Dedifferentiated amniotic fluid mesenchymal stem cell (primary cell): ENCODE data around the gene CLK4.

Experiments
- DNase-seq: peaks from one replicate; pipeline ENCODE4 v3.0.0-alpha.2; 2016; ENCODE audit errors: extremely low spot score

The CLK4 gene

DNA sequence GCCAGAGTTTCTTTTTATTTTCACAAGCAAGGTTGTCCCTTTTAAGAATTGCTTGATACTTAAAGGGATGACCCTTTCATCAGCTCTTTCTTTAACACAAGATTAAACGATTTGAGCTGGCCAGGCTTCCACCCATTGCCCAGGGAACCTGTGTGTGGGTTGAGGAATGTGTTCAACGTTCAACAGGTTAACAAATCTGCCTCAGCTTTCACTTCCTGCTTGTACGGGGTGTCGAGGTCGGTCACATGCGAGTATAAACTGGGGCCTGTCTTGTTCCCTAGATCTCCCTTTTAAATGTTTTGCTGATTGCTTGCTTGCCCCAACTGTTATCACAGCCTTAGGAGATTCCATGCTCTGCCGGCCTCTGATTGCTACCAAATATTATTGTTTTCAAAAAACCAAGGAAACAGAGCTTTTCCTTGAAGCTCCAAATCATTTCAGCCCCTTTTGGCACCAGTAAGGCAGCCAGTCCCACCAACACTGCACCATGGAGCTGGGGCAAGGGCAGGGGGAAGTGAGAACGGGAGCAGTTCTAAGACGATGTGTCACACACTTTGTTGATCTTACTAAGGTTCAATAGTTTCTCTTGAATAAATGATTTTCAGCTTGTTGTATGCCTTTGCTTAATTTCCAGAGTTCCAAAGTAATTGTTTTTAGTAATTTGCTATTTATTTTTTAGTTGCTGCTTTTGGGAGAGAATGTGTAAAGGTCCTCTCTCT is 10.7 kb upstream of the CLK4 start:
- no peak for DNase-seq

DNA sequence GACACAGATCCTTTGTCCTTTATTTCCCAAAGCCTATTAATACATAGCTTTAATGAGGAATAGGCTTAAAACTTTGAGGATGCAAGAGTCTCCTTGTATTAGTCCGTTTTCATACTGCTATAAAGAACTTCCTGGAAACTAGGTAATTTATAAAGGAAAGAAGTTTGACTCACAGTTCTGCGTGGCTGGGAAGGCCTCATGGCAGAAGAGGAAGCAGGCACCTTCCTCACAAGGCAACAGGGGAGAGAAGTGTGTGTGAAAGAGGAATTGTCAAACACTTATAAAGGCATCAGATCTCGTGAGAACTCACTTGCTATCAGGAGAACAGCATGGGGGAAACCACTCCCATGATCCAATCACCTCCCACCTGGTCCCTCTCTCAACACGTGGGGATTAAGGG is 5.4 kb upstream of the CLK4 start:
- DNase-seq = no peak

DNA sequence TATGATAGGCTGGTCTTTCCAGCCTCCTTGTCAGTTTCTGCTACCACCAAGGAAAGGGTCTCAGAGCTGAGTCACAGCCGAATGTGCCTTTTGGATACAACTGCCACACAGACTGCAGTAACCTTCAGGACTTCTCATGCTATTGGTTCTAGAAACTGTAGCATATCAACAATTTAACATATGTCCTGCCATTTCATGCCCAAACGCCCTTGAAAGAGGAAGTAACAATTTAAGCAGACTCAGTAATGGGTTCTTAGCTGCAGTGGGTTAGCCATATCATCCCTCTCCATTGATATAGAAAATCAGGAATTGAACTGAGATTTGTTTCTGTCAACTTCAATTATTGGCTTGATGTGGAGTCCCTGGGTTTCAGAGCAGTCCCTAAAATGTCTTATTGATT is 4.1 kb upstream of the CLK4 start:
- DNase-seq = no peak

DNA sequence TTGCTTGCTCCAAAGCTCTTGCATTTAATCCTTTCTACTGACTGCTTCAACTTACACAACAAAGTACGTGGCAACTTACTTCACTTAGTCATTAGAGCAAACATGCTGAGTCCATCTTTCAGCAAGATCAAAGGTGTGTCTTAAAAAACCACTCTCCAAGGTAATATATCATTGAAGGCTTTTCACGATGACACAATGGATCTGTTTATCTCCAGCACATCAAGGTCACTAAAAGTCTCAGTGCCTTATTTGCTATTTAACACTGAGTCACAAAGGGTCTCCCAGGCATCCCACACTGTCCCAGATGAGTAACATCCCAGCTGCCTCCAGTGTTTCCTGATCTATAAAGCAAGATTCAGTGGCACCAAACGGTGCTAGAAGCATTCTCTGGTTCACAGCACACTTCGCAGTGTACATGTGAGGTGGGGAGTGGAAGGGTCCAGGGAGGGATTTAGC is 3.7 kb upstream of the CLK4 start:
- DNase-seq = no peak

DNA sequence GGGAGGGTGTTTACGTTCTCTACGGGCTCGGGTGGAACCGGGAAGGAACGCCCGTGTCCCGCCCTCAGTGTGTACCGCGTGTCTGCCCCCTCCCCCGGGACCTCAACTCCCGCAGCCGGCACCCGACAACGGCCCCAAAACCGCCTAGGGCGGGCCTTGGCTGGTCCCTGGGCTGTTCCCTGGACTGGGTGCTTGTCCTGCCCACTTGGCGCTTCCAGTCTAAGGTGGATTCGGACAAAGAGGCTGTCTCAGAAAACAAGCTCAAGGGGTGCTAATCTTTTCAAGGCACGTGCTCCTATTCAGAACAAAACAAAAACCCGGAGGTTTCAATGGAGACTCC is 379 bp upstream of the CLK4 start:
- DNase-seq = no peak

DNA sequence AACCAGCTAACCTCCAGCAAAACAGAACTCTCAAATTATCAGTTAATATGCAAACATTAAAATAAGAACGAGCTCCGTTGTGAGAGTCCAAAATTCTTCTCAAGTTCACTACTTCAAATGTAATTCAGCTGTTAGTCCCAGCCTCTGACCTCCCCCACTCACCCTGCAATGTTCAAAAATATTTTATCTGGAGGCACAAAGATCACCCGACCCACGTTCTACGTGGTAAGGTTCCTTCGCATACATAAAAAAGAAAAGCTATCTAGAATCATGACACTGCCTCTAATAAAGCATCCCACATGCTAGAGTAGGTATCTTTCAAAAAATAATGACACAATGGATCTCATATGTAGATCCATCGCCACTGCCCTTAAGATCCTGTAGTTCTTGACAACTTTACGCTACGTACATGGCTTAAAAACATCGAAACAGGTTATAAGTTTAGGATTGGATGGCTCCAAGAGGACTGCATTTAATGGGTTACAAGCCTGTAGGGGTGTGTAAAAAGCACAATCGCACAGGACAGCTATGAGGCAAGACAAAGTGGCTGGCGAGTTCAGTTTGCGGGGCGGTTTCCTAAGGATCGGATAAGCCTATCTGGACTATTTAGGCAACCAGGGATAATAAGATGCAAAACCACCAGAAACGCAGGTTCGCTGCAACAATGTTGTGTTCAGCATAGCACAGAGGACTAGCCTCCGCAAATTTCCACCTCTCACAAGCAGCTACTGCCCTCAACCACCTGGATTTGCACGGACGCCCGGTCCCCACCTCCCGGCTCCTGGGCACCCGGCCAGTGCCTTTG is 969 bp downstream of the CLK4 start:
- DNase-seq = no peak

DNA sequence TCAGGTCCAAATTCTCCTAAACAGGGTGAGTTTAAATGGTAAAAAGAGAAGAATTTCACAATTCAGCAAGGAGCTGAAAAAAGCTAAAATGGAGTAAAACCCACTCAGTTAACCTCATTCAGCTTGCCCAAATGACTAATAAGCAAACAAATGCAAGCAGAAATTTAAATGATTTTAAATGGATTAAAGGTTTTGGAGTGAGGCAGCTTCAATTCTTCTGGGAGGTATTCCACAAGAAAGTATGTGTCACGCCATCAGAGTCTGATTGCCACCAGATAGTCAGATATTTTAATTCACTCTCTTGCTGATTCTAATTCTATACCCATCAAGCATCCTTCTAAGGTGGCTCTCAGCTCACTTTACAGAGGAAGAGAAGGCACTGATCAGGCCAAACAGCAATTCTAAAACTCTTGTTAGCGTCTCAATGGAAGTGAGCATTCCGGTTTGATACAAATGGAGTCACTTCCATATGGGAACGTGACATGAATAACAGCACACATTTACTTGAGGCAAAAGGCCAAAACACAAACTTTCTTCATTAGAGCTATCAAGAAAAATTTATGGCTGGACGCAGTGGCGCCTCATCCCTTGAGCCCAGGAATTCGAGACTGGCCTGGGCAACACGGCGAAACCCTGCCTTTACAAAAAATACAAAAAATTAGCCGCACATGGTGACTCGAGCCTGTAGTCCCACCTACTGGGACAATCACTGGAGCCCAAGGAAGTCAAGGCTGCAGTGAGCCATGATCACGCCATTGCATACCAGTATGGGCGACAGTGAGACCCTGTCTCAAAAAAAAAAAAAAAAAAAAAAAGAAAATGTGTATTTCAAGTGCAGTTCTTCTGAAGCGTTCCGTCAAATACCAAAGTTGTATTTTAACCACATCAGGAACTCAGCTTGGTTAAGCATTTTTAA is 2.0 kb downstream of the CLK4 start:
- DNase-seq = no peak

DNA sequence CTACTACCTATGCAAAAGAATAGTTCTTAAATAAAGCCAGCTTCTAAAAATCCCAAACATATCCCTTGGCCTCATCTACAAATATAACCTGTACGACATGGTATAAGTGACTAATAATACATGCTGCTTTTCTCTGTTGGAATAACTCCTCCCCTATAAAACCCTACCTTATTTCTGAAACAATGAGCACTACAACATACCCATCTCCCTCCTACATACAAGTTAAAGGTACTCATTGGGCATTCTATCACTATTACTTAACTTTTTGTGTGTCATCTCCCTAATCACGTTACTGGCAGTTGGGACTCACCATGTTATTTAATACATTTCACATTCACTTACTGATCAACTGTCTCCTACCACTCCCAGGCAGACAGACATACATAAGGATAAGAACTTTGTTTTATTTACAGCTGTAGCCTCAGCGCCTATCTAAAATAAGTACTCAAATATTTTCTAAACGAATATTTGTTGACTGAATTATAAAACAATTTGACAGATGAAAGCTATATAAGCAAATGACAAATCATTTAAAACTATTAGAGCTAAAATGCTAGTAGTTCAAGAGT is 4.1 kb downstream of the CLK4 start:
- DNase-seq = no peak

DNA sequence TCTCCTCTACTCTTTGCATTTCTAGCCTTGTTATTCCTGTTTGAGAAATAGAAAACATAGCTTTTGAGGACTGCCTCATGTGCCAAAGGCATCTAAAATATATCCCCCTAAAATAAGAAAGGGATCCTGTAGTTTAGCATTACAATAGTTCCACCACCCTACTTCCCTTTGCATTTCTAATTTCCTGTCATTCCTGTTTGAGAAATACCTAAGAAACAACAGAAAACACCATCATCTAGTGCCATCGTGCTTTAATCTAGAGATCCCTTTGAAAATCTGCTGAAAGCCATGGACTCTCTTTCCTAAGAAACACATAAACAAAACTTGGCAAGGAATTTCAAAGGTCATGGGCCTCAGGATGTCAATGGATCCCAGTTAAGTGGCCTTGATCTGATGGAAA is 7.5 kb downstream of the CLK4 start:
- no peak for DNase-seq

DNA sequence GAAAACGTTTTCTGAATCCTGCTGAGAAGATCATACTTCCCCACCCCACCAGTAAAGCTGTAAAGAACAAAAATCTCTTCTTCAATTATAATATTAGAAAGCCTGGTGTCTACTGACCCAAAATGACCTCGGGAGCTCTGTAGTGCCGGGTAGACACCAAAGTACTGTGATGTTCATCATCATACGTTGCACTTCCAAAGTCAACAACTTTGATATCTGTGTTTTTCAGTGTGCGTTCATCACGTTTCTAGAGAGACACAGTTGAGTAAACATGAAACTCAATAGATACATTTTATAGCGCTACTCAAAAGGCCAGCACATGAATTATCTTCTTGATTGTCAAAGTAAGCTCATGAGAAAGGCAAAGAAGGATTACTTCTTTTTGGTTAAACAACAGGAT is 14.6 kb downstream of the CLK4 start:
- DNase-seq = no peak

DNA sequence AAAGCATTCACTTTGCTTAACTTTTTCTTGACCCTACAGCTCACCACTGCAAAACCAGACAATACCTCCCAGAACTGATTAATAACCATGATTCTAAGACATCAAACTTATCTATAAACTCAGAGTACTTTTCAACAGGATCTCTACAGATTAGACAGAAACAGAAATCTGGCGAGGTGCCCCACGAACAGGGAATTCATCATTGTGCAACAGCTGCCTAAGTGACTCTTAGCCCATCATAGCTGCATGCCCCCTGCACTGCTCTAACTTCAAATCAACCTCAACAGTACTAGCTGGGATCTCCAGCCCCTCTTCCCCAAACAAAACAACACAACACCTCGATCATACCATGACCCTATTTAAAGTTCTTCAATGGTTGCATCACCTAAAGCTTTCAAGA is 20.6 kb downstream of the CLK4 start:
- DNase-seq = no peak

DNA sequence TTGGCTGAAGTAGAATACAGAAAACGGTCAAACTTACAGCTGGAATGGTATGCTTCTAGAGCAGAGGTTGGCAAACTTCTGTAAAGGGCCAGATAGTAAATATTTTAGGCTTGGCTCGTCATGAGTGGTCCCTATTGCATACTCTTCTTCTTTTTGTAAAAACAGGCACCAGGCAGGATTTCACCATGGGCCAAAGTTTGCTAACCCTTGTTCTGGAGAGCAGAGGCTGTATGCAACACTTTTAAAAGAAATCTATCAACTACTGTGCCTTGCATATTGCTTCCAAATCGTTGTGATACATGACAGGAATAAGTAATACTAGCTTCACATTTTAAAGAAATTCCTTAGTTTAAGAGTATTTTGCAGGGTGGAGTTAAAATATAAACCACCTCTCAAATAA is 21.1 kb downstream of the CLK4 start:
- no peak for DNase-seq

DNA sequence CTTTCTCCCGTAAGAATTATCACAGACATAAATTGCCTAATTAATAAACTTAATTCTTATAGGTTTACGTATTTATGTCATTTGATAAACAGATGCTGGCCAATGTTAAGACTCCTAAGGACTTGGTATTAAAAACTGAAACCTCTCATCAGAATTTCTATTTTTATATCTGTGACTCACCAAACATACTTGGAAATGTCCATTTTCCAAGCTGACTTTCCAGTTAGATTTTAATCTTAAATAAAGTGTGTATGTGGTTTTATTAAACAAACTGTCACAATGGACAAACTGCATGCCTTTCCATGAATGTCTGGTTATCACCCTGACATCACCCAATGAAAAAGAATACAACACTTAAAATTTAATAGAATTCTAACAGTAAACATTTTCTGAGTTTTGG is 24.1 kb downstream of the CLK4 start:
- DNase-seq = no peak

DNA sequence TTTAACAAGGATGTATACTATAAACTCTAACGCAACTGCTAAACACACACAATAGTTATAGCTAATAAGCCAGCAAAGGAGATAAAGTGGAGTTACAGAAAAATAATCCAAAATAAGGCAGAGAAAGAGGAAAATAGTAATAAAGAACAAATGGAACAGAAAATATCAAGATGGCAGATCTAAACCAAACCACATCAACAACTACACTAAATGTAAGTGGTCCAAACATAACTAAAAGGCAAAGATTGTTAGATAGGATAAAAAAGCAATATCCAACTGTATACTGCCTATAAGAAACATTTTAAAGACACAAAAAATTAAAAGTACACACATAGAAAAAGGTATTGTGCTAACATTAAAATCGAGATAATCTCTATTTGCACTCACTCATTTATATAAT is 31.1 kb downstream of the CLK4 start:
- no peak for DNase-seq

DNA sequence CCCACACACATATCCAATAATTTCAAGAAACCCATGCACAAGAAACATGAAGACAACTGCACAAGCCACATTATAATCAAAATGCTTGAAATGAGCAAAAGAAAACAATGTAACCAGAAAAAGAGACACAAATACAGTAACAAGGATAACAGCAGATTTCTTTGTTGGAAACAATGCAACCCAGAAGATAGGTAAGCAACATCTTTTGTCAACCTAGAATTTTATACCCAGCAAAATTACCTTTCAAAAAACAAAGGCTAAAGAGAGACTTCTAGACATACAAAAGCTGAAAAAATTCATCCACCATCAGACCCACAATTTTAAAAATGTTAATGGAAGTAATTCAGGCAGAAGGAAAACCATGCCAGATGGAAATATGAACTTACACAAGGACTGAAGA is 31.7 kb downstream of the CLK4 start:
- no peak for DNase-seq

DNA sequence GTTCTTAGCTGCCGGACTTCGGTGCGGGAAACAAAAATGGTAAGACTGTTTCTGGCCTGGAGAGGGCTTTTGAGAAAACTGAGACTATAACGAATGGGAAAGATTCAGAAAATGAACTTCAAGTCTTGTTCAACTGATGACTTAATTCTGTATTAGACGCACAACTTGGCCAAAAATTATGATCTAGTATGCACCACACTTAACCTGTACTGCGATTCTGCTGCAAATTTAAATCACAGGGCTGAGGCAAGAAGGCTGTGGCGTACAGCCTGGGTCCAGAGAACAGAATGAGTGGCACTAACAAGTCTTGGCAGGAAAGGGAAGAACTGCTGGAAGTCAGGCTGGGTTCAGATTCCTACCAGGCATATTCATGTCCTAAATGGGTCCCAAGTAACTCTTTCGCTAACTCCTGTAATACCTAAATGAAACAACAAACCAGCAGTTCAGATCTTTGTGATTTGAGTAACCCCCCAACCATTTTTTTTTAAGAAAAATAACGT is 35.9 kb downstream of the CLK4 start:
- DNase-seq = no peak

DNA sequence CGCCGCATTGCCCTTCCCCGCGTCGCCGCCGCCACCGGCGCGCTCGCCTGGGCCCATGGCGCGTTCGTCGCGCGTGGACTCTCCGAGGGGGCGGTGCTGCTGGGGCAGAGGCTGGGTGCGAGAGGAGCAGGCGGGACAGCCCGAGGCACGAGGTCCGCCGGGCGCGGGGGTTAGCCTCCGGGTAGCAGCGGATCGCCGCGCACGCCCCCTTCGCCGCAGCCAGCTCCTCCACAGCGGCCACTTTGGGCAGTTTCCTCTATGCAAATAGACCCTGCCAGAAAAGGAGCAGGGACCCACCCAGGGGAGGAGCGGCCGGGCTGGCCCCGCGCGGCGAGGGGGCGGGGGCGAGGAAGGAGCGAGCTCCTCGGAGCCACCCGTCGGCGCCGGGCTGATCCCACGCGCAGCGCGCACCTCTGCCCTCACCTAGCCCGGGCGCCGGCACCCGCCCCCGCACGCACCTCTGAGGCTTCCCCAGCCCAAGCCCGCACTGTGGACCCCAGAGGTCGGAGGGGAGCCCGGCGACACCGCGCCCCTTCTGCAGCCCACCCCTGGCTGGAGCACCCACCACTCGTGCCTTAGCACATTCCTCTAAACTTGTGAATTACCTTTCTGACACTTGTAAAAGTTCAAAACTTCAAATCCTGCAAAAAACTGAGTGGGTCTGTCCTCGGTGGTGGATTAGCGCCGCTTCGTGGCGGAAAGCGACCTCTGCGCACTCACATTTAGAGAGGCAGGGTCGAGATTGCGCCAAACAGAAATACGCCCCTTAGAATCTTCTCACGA is 36.5 kb downstream of the CLK4 start, which contains the start of gene COL23A1:
COL23A1 (minus strand) TSS at position 253 of the 783 bp plus-strand sequence.
- peak; percentile 45 for DNase-seq

DNA sequence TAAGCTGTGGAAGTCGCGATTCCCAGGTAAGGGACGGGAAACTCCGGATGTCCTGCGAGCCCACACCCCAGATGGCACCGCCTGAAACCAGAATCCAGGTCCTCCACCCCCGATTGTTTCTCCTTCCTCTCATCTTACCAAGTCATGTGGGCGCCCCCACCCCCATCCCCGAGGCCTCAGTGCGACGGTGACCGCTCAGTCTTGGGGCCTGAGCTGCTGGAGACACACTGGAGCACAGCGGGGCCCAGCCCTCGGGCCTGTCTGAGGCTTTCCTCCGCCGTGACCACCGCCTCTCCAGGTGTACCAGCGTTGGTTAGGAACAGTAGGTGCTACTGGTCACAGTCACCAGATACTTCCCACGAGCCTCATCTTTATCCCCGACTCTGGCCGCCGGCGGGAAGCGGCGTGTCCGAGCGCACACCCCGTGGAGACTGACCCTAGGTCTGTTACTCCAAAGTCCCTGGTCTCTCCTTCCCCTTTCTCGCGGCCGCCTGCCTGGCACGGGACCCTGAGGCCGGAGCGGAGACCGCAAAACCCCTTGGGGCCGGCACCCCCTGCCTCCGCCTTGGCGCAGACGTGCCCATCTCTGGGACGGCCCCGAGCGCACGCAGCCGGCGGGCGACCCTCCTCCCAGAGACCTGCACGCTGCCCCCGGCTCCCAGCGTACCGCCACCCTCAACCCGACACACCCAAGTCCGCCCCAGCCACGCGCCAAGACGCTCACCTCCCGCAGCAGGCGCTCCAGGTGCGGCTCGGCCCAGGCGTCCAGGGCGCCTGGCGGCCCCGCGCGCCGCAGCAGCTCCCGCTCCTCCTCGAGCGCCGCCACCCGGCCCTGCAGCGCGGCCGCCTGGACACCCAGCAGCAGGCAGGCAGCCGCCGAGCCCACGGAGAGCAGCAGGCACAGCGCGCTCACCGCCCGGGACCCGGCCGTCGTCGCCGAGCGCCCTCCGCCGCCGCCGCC is 37.4 kb downstream of the CLK4 start:
- no peak for DNase-seq

DNA sequence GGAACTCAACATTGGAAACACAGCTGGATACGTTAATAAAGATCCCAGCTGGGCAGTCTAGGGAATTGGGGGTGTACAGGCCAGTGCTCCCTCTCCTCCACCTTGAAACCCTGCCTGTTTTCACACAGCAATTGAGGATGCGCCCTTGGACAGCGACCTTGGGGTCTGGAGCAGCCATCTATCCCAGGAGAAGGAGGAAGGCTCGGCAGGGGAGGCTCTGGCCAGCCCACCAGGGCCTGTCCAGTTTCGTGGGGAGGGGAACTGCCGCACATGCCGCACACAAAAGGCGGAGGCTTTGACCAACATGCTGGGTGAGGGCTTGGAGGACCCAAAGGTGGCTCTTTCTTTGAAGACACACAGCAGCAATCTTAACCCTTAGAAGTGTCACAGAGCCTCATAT is 38.1 kb downstream of the CLK4 start:
- DNase-seq = no peak
